CD14-positive monocyte (primary cell): ENCODE measurements around the gene ZNF423. TPM values are rescaled to one million over a fixed set of nuclear protein-coding genes. Genes with fewer than 3 reads are reported as not detected.

ENCODE experiments used
- DNase-seq, 3 donors: peaks; one replicate each; pipeline ENCODE4 v3.0.0-alpha.2; 2011 to 2022
- H2AFZ ChIP-seq: 2 replicates; pipeline ENCODE4 v1.6.0; 2012; ENCODE audit warnings: mild to moderate bottlenecking, low read depth, low read length, inconsistent platforms; ENCODE audit not compliant: insufficient read depth, poor library complexity, severe bottlenecking
- H3K27ac ChIP-seq, 2 donors: 1 replicate in 1 of 2; 2 replicates in 1 of 2; pipeline ENCODE4 v1.5.1; 2012 to 2013; ENCODE audit warnings: low read length in 2 of 2, control low read depth in 1 of 2, inconsistent platforms in 1 of 2, low read depth in 1 of 2, mild to moderate bottlenecking in 1 of 2
- H3K27me3 ChIP-seq, 2 donors: one replicate each; pipeline versions ENCODE4 v1.6.0 to v1.6.1; 2011 to 2013; ENCODE audit warnings: low read length in 2 of 2; ENCODE audit not compliant: control insufficient read depth in 2 of 2, insufficient read depth in 2 of 2
- H3K36me3 ChIP-seq, 2 donors: replicated peaks in 1 of 2; 1 replicate in 1 of 2; 2 replicates in 1 of 2; pipeline versions ENCODE4 v1.5.1 to v1.6.1; 2012 to 2013; ENCODE audit warnings: low read length in 2 of 2, control low read depth in 1 of 2, inconsistent platforms in 1 of 2, mild to moderate bottlenecking in 1 of 2; ENCODE audit not compliant: insufficient read depth in 2 of 2, control insufficient read depth in 1 of 2
- H3K4me1 ChIP-seq, 2 donors: 1 replicate in 1 of 2; 2 replicates in 1 of 2; pipeline versions ENCODE4 v1.5.1 to v1.6.1; 2012 to 2013; ENCODE audit warnings: low read length in 2 of 2, control low read depth in 1 of 2, inconsistent platforms in 1 of 2, mild to moderate bottlenecking in 1 of 2, moderate library complexity in 1 of 2; ENCODE audit not compliant: insufficient read depth in 2 of 2, control insufficient read depth in 1 of 2
- H3K4me2 ChIP-seq: replicated peaks from 2 replicates; pipeline ENCODE3; 2012; ENCODE audit warnings: low read length, moderate library complexity, mild to moderate bottlenecking; ENCODE audit not compliant: poor library complexity, severe bottlenecking; ENCODE audit errors: extremely low read depth
- H3K4me3 ChIP-seq, 3 experiments: fragments of 200-600 bp in 1 of 3; sonication (generic) in 1 of 3; replicated peaks in 1 of 3; 1 replicate in 2 of 3; 2 replicates in 1 of 3; pipeline ENCODE4 v1.5.1; 2011 to 2013; ENCODE audit warnings: low read length in 3 of 3, mild to moderate bottlenecking in 3 of 3, control low read depth in 2 of 3, low read depth in 2 of 3, inconsistent platforms in 1 of 3, moderate library complexity in 1 of 3
- H3K79me2 ChIP-seq: 2 replicates; pipeline ENCODE4 v1.6.0; 2012; ENCODE audit warnings: mild to moderate bottlenecking, control low read depth, inconsistent platforms, low read length, moderate library complexity; ENCODE audit not compliant: insufficient read depth
- H3K9ac ChIP-seq: 2 replicates; pipeline ENCODE4 v1.6.0; 2017; ENCODE audit warnings: low read length, mild to moderate bottlenecking; ENCODE audit not compliant: insufficient read depth, poor library complexity, severe bottlenecking
- H3K9me3 ChIP-seq, 2 donors: replicated peaks in 1 of 2; 1 replicate in 1 of 2; 2 replicates in 1 of 2; pipeline versions ENCODE4 v1.5.1 to v1.6.1; 2012 to 2013; ENCODE audit warnings: low read length in 2 of 2, control low read depth in 1 of 2; ENCODE audit not compliant: control insufficient read depth in 1 of 2, insufficient read depth in 1 of 2
- H4K20me1 ChIP-seq: 2 replicates; pipeline ENCODE4 v1.6.0; 2012; ENCODE audit warnings: mild to moderate bottlenecking, low read length, control low read depth, moderate library complexity; ENCODE audit not compliant: insufficient read depth
- H3K27ac Mint-ChIP-seq, 7 donors: one replicate each; pipeline ENCODE4 v1.8.0; 2020; ENCODE audit warnings: mild to moderate bottlenecking in 7 of 7, mixed read lengths in 7 of 7, moderate library complexity in 6 of 7, inconsistent platforms in 2 of 7
- H3K27me3 Mint-ChIP-seq, 3 donors: one replicate each; pipeline ENCODE4 v1.8.0; 2021 to 2022; ENCODE audit warnings: low read depth in 3 of 3, mild to moderate bottlenecking in 3 of 3, mixed read lengths in 3 of 3, moderate library complexity in 3 of 3, inconsistent platforms in 1 of 3
- H3K36me3 Mint-ChIP-seq, 2 donors: one replicate each; pipeline ENCODE4 v1.8.0; 2020; ENCODE audit warnings: mixed read lengths in 2 of 2, inconsistent platforms in 1 of 2, mild to moderate bottlenecking in 1 of 2
- H3K4me1 Mint-ChIP-seq: one replicate; pipeline ENCODE4 v1.8.0; 2020; ENCODE audit warnings: mild to moderate bottlenecking, mixed read lengths
- H3K4me3 Mint-ChIP-seq, 2 donors: one replicate each; pipeline ENCODE4 v1.8.0; 2020; ENCODE audit warnings: mild to moderate bottlenecking in 2 of 2, mixed read lengths in 2 of 2, moderate library complexity in 1 of 2
- H3K9me3 Mint-ChIP-seq, 7 donors: one replicate each; pipeline ENCODE4 v1.8.0; 2020 to 2022; ENCODE audit warnings: mixed read lengths in 7 of 7, mild to moderate bottlenecking in 6 of 7, moderate library complexity in 6 of 7, inconsistent platforms in 2 of 7
- WGBS: methylation state at CpG from one replicate; pipeline ENCODE4 v1.1.5; 2013; ENCODE audit warnings: missing lambda C conversion rate; ENCODE audit not compliant: insufficient coverage; 5-methylcytosine and 5-hydroxymethylcytosine counted together
- intact Hi-C, 2 donors: fragments of 100-400 bp; cut with micrococcal nuclease; formaldehyde crosslinking; loops; one replicate each; pipeline versions ENCODE4 v1.15.0 to v1.15.1; 2023
- polyA plus RNA-seq, 3 donors: library from polyadenylated mRNA; depleted of rRNA in 1 of 3; unstranded in 2 of 3; stranded (reverse) in 1 of 3; fragments of 300-500 nt in 2 of 3; fragments of >200 nt in 1 of 3; fragmentation: Illumina TruSeq in 2 of 3; gene quantifications; 1 replicate in 2 of 3; 2 replicates in 1 of 3; pipeline ENCODE4 v1.2.3, GENCODE V29; 2012 to 2021
- TF ChIP-seq, protein P1 (sequence below): fragments of 200-600 bp; IDR thresholded peaks from one replicate; pipeline ENCODE4 v1.8.0; 2022; ENCODE audit warnings: antibody characterized with exemption, mild to moderate bottlenecking

Gene ZNF423
- polyA plus RNA-seq, 3 donors, result not detected

- H3K4me1 ChIP-seq, result no peaks in the 10 kb centered on the region
Measured at GRCh38 chr16:49556606-49557446, 299.1 kb downstream of the ZNF423 start.

GRCh38 chr16:49556249-49556605, 299.7 kb downstream of the ZNF423 start:
- Histone ChIP-seq H3K4me1 (no peaks in the 10 kb centered on the region), H3K4me3 (no peak overlapping the region), H3K27me3 (no peaks in the 10 kb centered on the region), H4K20me1 (no peaks in the 10 kb centered on the region), H3K9ac (no peak overlapping the region), H3K36me3 (no peaks in the 10 kb centered on the region), H2AFZ (no peak overlapping the region), H3K27ac (no peak overlapping the region), H3K9me3 (no peaks in the 10 kb centered on the region), H3K79me2 (no peaks in the 10 kb centered on the region), H3K4me2 (no peak overlapping the region)
- Mint-ChIP-seq H3K4me1 (no peaks in the 10 kb centered on the region), H3K4me3 (no peak overlapping the region), H3K36me3 (no peaks in the 10 kb centered on the region), H3K9me3 (no peaks in the 10 kb centered on the region), H3K27me3 (peaks cover 0 to 2% (median 1%) of the 10 kb centered on the region in 3 donors), H3K27ac (no peak overlapping the region)
- DNase-seq, result no peak
- TF ChIP-seq, protein P1, sequence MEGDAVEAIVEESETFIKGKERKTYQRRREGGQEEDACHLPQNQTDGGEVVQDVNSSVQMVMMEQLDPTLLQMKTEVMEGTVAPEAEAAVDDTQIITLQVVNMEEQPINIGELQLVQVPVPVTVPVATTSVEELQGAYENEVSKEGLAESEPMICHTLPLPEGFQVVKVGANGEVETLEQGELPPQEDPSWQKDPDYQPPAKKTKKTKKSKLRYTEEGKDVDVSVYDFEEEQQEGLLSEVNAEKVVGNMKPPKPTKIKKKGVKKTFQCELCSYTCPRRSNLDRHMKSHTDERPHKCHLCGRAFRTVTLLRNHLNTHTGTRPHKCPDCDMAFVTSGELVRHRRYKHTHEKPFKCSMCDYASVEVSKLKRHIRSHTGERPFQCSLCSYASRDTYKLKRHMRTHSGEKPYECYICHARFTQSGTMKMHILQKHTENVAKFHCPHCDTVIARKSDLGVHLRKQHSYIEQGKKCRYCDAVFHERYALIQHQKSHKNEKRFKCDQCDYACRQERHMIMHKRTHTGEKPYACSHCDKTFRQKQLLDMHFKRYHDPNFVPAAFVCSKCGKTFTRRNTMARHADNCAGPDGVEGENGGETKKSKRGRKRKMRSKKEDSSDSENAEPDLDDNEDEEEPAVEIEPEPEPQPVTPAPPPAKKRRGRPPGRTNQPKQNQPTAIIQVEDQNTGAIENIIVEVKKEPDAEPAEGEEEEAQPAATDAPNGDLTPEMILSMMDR, result no peak
- intact Hi-C loops, result no loop called here
- 78% methylated on average over 1 of the region's 4 CpGs for WGBS

More at GRCh38 chr16:49556606-49557446, 299.1 kb downstream of the ZNF423 start:
- no peaks in the 10 kb centered on the region for H3K4me1 Mint-ChIP-seq
- H3K27ac Mint-ChIP-seq, result no peak overlapping the region
- TF ChIP-seq, protein P1, result no peak
- no peak overlapping the region for H3K4me3 Mint-ChIP-seq
- no peak for DNase-seq
- H3K27me3 Mint-ChIP-seq, result peaks cover 0 to 2% (median 0%) of the 10 kb centered on the region in 3 donors
- H3K4me2 ChIP-seq, result no peak overlapping the region
- H3K9me3 ChIP-seq, result no peaks in the 10 kb centered on the region
- no peaks in the 10 kb centered on the region for H3K36me3 Mint-ChIP-seq
- no peaks in the 10 kb centered on the region for H3K79me2 ChIP-seq
- H3K4me3 ChIP-seq, result no peak overlapping the region
- H2AFZ ChIP-seq, result no peak overlapping the region
- H3K9me3 Mint-ChIP-seq, result no peaks in the 10 kb centered on the region
- no peaks in the 10 kb centered on the region for H4K20me1 ChIP-seq
- H3K9ac ChIP-seq, result no peak overlapping the region
- H3K27me3 ChIP-seq, result no peaks in the 10 kb centered on the region
- H3K36me3 ChIP-seq, result no peaks in the 10 kb centered on the region
- 91% methylated on average over 13 of the region's 23 CpGs for WGBS
- intact Hi-C loops, result no loop called here
- H3K27ac ChIP-seq, result no peak overlapping the region
